Measurements from ENCODE around the gene SATB1. TPM values are rescaled to one million over a fixed set of nuclear protein-coding genes. Genes with fewer than 3 reads are reported as not detected.

Gene SATB1
- total RNA-seq, 4 donors from 2014 or later: 40.9 to 69.6 (median 41.7) TPM

- H3K4me3 ChIP-seq: no peak overlapping the region
- no peak for TF ChIP-seq CTCF (IDR thresholded peaks at IDR 0.05 in 4 of 5, conservative IDR thresholded peaks at IDR 0.05 in 1 of 5)
- no peak for TF ChIP-seq POLR2A (IDR thresholded peaks at IDR 0.05)
- ATAC-seq: no peak
- H3K4me1 ChIP-seq: no peaks in the 10 kb centered on the region
- no peaks in the 10 kb centered on the region for H3K27me3 ChIP-seq
- intact Hi-C loops (cut with DNase I; ENCODE audit: low total_unique reads) (no loop called here), in situ Hi-C loops (cut with MboI; ENCODE audit: low sequenced_read_pairs in 4 of 4) (no loop called here)
- no peak overlapping the region for H3K27ac ChIP-seq
- no peak for DNase-seq
- H3K36me3 ChIP-seq: peaks cover 0 to 13% of the 10 kb centered on the region in 2 donors
- no peaks in the 10 kb centered on the region for H3K9me3 ChIP-seq
Measured at GRCh38 chr3:18369551-18370185, 55.5 kb downstream of the SATB1 start.

DNA sequence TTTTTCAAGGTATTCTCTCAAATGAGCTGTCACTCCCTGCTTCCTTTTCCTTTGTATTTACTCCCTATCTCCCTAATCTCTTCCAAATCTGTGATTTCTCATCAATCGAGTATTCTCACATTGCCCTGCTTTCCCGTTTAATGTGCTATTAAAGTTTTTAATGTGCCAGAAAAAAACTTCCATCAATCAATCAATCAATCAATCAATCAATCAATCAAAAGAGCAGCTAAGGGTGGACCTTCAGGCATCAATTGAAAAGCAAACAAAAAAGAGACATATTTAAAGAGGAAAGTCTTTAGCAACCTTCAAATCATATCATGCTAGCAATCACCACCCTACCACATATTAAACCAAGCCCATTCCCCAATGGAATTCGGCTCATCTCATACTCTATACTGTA, 58.9 kb downstream of the SATB1 start:
- Histone ChIP-seq H3K4me1 (no peaks in the 10 kb centered on the region), H3K27me3 (no peaks in the 10 kb centered on the region), H3K27ac (no peak overlapping the region), H3K4me3 (no peak overlapping the region), H3K9me3 (no peaks in the 10 kb centered on the region), H3K36me3 (peaks cover 0 to 13% of the 10 kb centered on the region in 2 donors)
- in situ Hi-C loops (cut with MboI; ENCODE audit: low sequenced_read_pairs in 4 of 4): no loop called here
- TF ChIP-seq POLR2A (IDR thresholded peaks at IDR 0.05) (no peak), CTCF (IDR thresholded peaks at IDR 0.05 in 4 of 5, conservative IDR thresholded peaks at IDR 0.05 in 1 of 5) (no peak)
- no peak for DNase-seq
- ATAC-seq: no peak
- intact Hi-C loops (cut with DNase I; ENCODE audit: low total_unique reads): no loop called here

DNA sequence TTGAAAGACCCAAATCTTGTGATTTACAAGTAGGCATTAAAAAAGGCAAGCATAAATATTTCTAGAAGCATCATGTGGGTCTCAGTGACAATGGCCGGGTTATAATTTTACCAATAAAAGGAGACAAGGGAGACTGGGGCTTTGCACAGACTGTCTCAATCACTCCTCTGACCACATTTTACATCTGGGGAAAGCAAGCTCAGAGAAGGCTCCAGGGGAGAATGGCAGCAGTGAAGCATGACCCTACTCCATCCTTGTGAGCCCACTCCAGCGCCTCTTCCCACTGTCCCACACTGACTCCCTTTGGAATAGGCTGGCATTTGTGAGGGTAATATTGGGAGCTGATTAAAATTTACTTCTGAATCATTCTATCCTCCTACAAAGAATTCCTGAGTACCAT, 61.8 kb downstream of the SATB1 start:
- Histone ChIP-seq H3K4me3 (no peak overlapping the region), H3K27me3 (no peaks in the 10 kb centered on the region), H3K9me3 (no peaks in the 10 kb centered on the region), H3K27ac (no peak overlapping the region), H3K36me3 (peaks cover 0 to 13% of the 10 kb centered on the region in 2 donors), H3K4me1 (no peaks in the 10 kb centered on the region)
- no peak for ATAC-seq
- no peak for DNase-seq
- intact Hi-C loops (cut with DNase I; ENCODE audit: low total_unique reads) (no loop called here), in situ Hi-C loops (cut with MboI; ENCODE audit: low sequenced_read_pairs in 4 of 4) (no loop called here)
- TF ChIP-seq CTCF (IDR thresholded peaks at IDR 0.05 in 4 of 5, conservative IDR thresholded peaks at IDR 0.05 in 1 of 5): no peak
- no peak for TF ChIP-seq POLR2A (IDR thresholded peaks at IDR 0.05)

DNA sequence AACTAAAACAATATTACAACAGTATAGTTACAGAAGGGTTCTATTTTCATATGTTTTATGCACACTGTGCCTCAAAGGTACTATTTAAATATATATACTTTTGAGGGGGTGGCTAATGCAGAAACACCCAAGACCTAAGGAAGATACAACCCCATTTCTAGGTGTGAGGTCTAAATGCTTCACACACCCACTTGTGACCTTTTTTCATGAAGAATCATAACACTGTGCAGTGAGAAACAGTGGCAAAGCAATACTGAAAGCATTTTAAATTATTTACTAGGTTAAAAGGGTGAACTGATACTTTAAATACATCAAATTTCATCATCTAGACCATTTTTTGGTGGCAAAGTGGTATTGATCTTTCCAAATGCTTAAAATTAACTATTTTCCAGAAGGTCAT, 67.4 kb downstream of the SATB1 start:
- Histone ChIP-seq H3K4me1 (no peaks in the 10 kb centered on the region), H3K27me3 (no peaks in the 10 kb centered on the region), H3K36me3 (no peaks in the 10 kb centered on the region), H3K27ac (no peak overlapping the region), H3K9me3 (no peaks in the 10 kb centered on the region), H3K4me3 (no peak overlapping the region)
- ATAC-seq (no peak), DNase-seq (no peak)
- in situ Hi-C loops (cut with MboI; ENCODE audit: low sequenced_read_pairs in 4 of 4): no loop called here
- intact Hi-C loops (cut with DNase I; ENCODE audit: low total_unique reads): no loop called here
- TF ChIP-seq POLR2A (IDR thresholded peaks at IDR 0.05) (no peak), CTCF (IDR thresholded peaks at IDR 0.05 in 4 of 5, conservative IDR thresholded peaks at IDR 0.05 in 1 of 5) (no peak)

DNA sequence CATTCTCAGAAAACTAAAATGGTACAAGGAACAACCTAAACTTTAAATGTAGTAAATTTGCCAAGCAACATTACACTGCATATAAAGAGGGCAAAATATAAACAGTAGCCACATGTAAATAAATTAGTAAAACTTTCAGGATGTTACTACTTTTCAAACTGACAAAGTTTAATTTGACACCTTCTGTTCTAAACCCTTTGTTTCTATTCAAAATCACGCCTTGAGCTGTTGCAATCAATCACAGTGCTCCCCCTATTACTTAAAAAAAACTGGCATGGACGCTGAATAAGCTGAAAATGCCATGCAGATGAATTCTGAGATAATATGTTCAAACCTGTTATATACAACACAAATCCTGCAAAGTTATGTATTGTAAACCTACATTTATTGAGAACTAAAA, 69.3 kb downstream of the SATB1 start:
- no peak for ATAC-seq
- DNase-seq: no peak
- Histone ChIP-seq H3K27ac (no peak overlapping the region), H3K36me3 (peaks cover 3 to 13% of the 10 kb centered on the region in 2 donors), H3K27me3 (no peaks in the 10 kb centered on the region), H3K9me3 (no peaks in the 10 kb centered on the region), H3K4me1 (no peaks in the 10 kb centered on the region), H3K4me3 (no peak overlapping the region)
- TF ChIP-seq CTCF (IDR thresholded peaks at IDR 0.05 in 4 of 5, conservative IDR thresholded peaks at IDR 0.05 in 1 of 5): no peak
- TF ChIP-seq POLR2A (IDR thresholded peaks at IDR 0.05): no peak
- intact Hi-C loops (cut with DNase I; ENCODE audit: low total_unique reads) (no loop called here), in situ Hi-C loops (cut with MboI; ENCODE audit: low sequenced_read_pairs in 4 of 4) (no loop called here)

Data from gastrocnemius medialis (tissue), 4 donors.